ENCODE data around the gene TGFB1I1. TPM values are rescaled to one million over a fixed set of nuclear protein-coding genes. Genes with fewer than 3 reads are reported as not detected.
A peak's percentile ranks its signal among the peaks of the same experiment; 100 is the strongest.
"Not testable (repeated sequence)": the region's sequence is repeated elsewhere in the genome, so short reads cannot be mapped to it uniquely, and the experiment has no call there.

The TGFB1I1 gene
- total RNA-seq (2014; rRNA removed; shearing (Covaris generic); ENCODE audit: low replicate concordance) = 39.1 and 48.1 TPM in 2 replicates

- no peaks in the 10 kb centered on the region for H3K9me3 ChIP-seq
- no peaks in the 10 kb centered on the region for H3K27me3 ChIP-seq
- peaks cover 46% of the 10 kb centered on the region for H3K36me3 ChIP-seq
- peak within 1 kb of the TSS; percentile 71 for H3K4me3 ChIP-seq
- peak; percentile 89 for DNase-seq
Measured at GRCh38 chr16:31471875-31472708, at the start of gene TGFB1I1. Gene TGFB1I1, plus strand, starts transcription at chr16:31472152. Its CDS starts 37 bp downstream, at chr16:31472189.

- no peak for DNase-seq
- no peaks in the 10 kb centered on the region for H3K9me3 ChIP-seq
- no peaks in the 10 kb centered on the region for H3K36me3 ChIP-seq
- peaks cover 2% of the 10 kb centered on the region; the same call in 1 of the 2 replicates for H3K27me3 ChIP-seq
- H3K4me3 ChIP-seq = no peak overlapping the region
Measured at GRCh38 chr16:31423241-31423640, 48.7 kb upstream of the TGFB1I1 start.

- Histone ChIP-seq H3K4me3 (no peak overlapping the region), H3K27me3 (peaks cover 2% of the 10 kb centered on the region; the same call in 1 of the 2 replicates), H3K36me3 (no peaks in the 10 kb centered on the region), H3K9me3 (no peaks in the 10 kb centered on the region)
- DNase-seq = no peak
Measured at GRCh38 chr16:31423801-31424200, 48.2 kb upstream of the TGFB1I1 start.

GRCh38 chr16:31427441-31428278 is 44.3 kb upstream of the TGFB1I1 start:
- peak; percentile 57 for DNase-seq
- Histone ChIP-seq H3K9me3 (no peaks in the 10 kb centered on the region), H3K36me3 (no peaks in the 10 kb centered on the region), H3K27me3 (no peaks in the 10 kb centered on the region; the same call in 1 of the 2 replicates), H3K4me3 (peak overlapping the region; percentile 30)

- no peak for DNase-seq
- Histone ChIP-seq H3K27me3 (no peaks in the 10 kb centered on the region; the same call in 1 of the 2 replicates), H3K4me3 (peak within 1 kb of the TSS; percentile 30), H3K9me3 (no peaks in the 10 kb centered on the region), H3K36me3 (no peaks in the 10 kb centered on the region)
Measured at GRCh38 chr16:31428279-31428597, 43.7 kb upstream of the TGFB1I1 start, which contains the start of gene COX6A2. Gene COX6A2, minus strand, starts transcription at chr16:31428360. Its CDS starts 35 bp downstream, at chr16:31428325.

GRCh38 chr16:31428638-31429247 is 43.2 kb upstream of the TGFB1I1 start:
- DNase-seq = no peak

GRCh38 chr16:31429314-31429713 is 42.6 kb upstream of the TGFB1I1 start:
- H3K4me3 ChIP-seq = no peak overlapping the region
- H3K27me3 ChIP-seq = no peaks in the 10 kb centered on the region
- no peaks in the 10 kb centered on the region for H3K36me3 ChIP-seq
- DNase-seq = no peak
- no peaks in the 10 kb centered on the region for H3K9me3 ChIP-seq

More at GRCh38 chr16:31428638-31429247, 43.2 kb upstream of the TGFB1I1 start:
- Histone ChIP-seq H3K36me3 (no peaks in the 10 kb centered on the region), H3K4me3 (no peak overlapping the region), H3K27me3 (no peaks in the 10 kb centered on the region), H3K9me3 (no peaks in the 10 kb centered on the region)

- H3K4me3 ChIP-seq = no peak overlapping the region
- DNase-seq = no peak
- H3K36me3 ChIP-seq = no peaks in the 10 kb centered on the region
- H3K27me3 ChIP-seq = no peaks in the 10 kb centered on the region
- no peaks in the 10 kb centered on the region for H3K9me3 ChIP-seq
Measured at GRCh38 chr16:31429796-31430195, 42.2 kb upstream of the TGFB1I1 start.

GRCh38 chr16:31430380-31431052 is 41.4 kb upstream of the TGFB1I1 start:
- no peak for DNase-seq
- Histone ChIP-seq H3K4me3 (no peak overlapping the region), H3K36me3 (no peaks in the 10 kb centered on the region), H3K9me3 (no peaks in the 10 kb centered on the region), H3K27me3 (no peaks in the 10 kb centered on the region)

- no peaks in the 10 kb centered on the region for H3K36me3 ChIP-seq
- H3K9me3 ChIP-seq = no peaks in the 10 kb centered on the region
- no peak overlapping the region for H3K4me3 ChIP-seq
- no peaks in the 10 kb centered on the region for H3K27me3 ChIP-seq
- no peak for DNase-seq
Measured at GRCh38 chr16:31435341-31436220, 36.4 kb upstream of the TGFB1I1 start.

GRCh38 chr16:31436221-31437045 is 35.5 kb upstream of the TGFB1I1 start:
- no peaks in the 10 kb centered on the region for H3K9me3 ChIP-seq
- H3K4me3 ChIP-seq = no peak overlapping the region
- H3K36me3 ChIP-seq = no peaks in the 10 kb centered on the region
- no peaks in the 10 kb centered on the region for H3K27me3 ChIP-seq
- DNase-seq = no peak

GRCh38 chr16:31438414-31438813 is 33.5 kb upstream of the TGFB1I1 start:
- no peak for DNase-seq
- no peaks in the 10 kb centered on the region for H3K9me3 ChIP-seq
- H3K36me3 ChIP-seq = no peaks in the 10 kb centered on the region
- H3K4me3 ChIP-seq = no peak overlapping the region
- no peaks in the 10 kb centered on the region for H3K27me3 ChIP-seq

- not testable (repeated sequence) for DNase-seq, H3K27me3 ChIP-seq, H3K9me3 ChIP-seq, H3K4me3 ChIP-seq, H3K36me3 ChIP-seq
Measured at GRCh38 chr16:31439023-31439422, 32.9 kb upstream of the TGFB1I1 start.

- no peaks in the 10 kb centered on the region for H3K27me3 ChIP-seq
- H3K9me3 ChIP-seq = no peaks in the 10 kb centered on the region
- H3K4me3 ChIP-seq = no peak overlapping the region
- no peaks in the 10 kb centered on the region for H3K36me3 ChIP-seq
- DNase-seq = no peak
Measured at GRCh38 chr16:31439519-31439918, 32.4 kb upstream of the TGFB1I1 start.

Data from MG63 (cell line).